NCI-H2196 (cell line): Measurements from ENCODE around the gene UNC13D.
"Not testable (repeated sequence)": the region's sequence is repeated elsewhere in the genome, so short reads cannot be mapped to it uniquely, and the experiment has no call there.

Experiments
- DNase-seq: peaks from one replicate; lab custom pipeline; 2025; ENCODE audit not compliant: unreplicated experiment; lab: John Stamatoyannopoulos, UW

The UNC13D gene

GRCh38 chr17:75821552-75821951 is 22.7 kb downstream of the UNC13D start:
- no peak for DNase-seq

GRCh38 chr17:75820094-75821080 is 23.8 kb downstream of the UNC13D start:
- DNase-seq, result no peak

- no peak for DNase-seq
Observed at GRCh38 chr17:75819678-75820077, 24.5 kb downstream of the UNC13D start.

GRCh38 chr17:75819116-75819515 is 25.1 kb downstream of the UNC13D start:
- no peak for DNase-seq

GRCh38 chr17:75818326-75818885 is 25.8 kb downstream of the UNC13D start:
- no peak for DNase-seq

- no peak for DNase-seq
Observed at GRCh38 chr17:75817571-75817970, 26.6 kb downstream of the UNC13D start.

GRCh38 chr17:75816693-75817092 is 27.5 kb downstream of the UNC13D start:
- no peak for DNase-seq

GRCh38 chr17:75815399-75815798 is 28.8 kb downstream of the UNC13D start:
- DNase-seq, result no peak

GRCh38 chr17:75814900-75815373 is 29.3 kb downstream of the UNC13D start:
- DNase-seq, result no peak

GRCh38 chr17:75814021-75814395 is 30.2 kb downstream of the UNC13D start:
- DNase-seq, result no peak

- no peak for DNase-seq
Observed at GRCh38 chr17:75813081-75814020, 30.9 kb downstream of the UNC13D start.

GRCh38 chr17:75812096-75813013 is 31.8 kb downstream of the UNC13D start:
- no peak for DNase-seq

GRCh38 chr17:75811174-75811573 is 33.0 kb downstream of the UNC13D start:
- no peak for DNase-seq

- DNase-seq, result not testable (repeated sequence)
Observed at GRCh38 chr17:75810756-75811155, 33.4 kb downstream of the UNC13D start.

GRCh38 chr17:75810216-75810615 is 34.0 kb downstream of the UNC13D start:
- DNase-seq, result no peak

- DNase-seq, result no peak
Observed at GRCh38 chr17:75809631-75810111, 34.5 kb downstream of the UNC13D start.

- DNase-seq, result no peak
Observed at GRCh38 chr17:75808905-75809621, 35.1 kb downstream of the UNC13D start.

GRCh38 chr17:75808549-75808904 is 35.7 kb downstream of the UNC13D start:
- DNase-seq, result no peak

GRCh38 chr17:75807861-75808260 is 36.3 kb downstream of the UNC13D start:
- no peak for DNase-seq
